Muscle layer of duodenum (tissue), 2 donors: ENCODE measurements around the gene WWC2.
"Not testable (repeated sequence)": the region's sequence is repeated elsewhere in the genome, so short reads cannot be mapped to it uniquely, and the experiment has no call there.

ENCODE experiments used
- H3K27ac ChIP-seq: one replicate; pipeline ENCODE4 v1.7.0; 2013; ENCODE audit warnings: mild to moderate bottlenecking, low read length
- H3K27me3 ChIP-seq: one replicate; pipeline ENCODE4 v1.7.0; 2013; ENCODE audit warnings: low read depth, mild to moderate bottlenecking, control low read depth, low read length
- H3K36me3 ChIP-seq, 2 donors: one replicate each; pipeline ENCODE4 v1.7.0; 2013; ENCODE audit warnings: low read length in 2 of 2, control low read depth in 1 of 2, mild to moderate bottlenecking in 1 of 2; ENCODE audit not compliant: insufficient read depth in 2 of 2, control insufficient read depth in 1 of 2
- H3K4me1 ChIP-seq, 2 donors: one replicate each; pipeline ENCODE4 v1.7.0; 2013; ENCODE audit warnings: low read length in 2 of 2, mild to moderate bottlenecking in 2 of 2, control low read depth in 1 of 2, moderate library complexity in 1 of 2; ENCODE audit not compliant: insufficient read depth in 2 of 2, control insufficient read depth in 1 of 2
- H3K4me3 ChIP-seq, 2 donors: one replicate each; pipeline ENCODE4 v1.7.0; 2013; ENCODE audit warnings: low read length in 2 of 2, low read depth in 1 of 2, mild to moderate bottlenecking in 1 of 2
- H3K9me3 ChIP-seq, 2 donors: one replicate each; pipeline ENCODE4 v1.7.0; 2013; ENCODE audit warnings: low read length in 2 of 2, control low read depth in 1 of 2, mild to moderate bottlenecking in 1 of 2; ENCODE audit not compliant: control insufficient read depth in 1 of 2
- donor health status: healthy.

Gene WWC2

GRCh38 chr4:183323295-183323694 is 224.2 kb downstream of the WWC2 start:
- H3K27ac ChIP-seq = no peak overlapping the region
- no peaks in the 10 kb centered on the region for H3K4me1 ChIP-seq
- H3K9me3 ChIP-seq = no peaks in the 10 kb centered on the region
- H3K27me3 ChIP-seq = no peaks in the 10 kb centered on the region
- no peak overlapping the region for H3K4me3 ChIP-seq
- peaks cover 0 to 11% of the 10 kb centered on the region in 2 donors for H3K36me3 ChIP-seq

- not testable (repeated sequence) for H3K27me3 ChIP-seq, H3K27ac ChIP-seq, H3K4me1 ChIP-seq, H3K4me3 ChIP-seq, H3K9me3 ChIP-seq, H3K36me3 ChIP-seq
These were observed 225.0 kb downstream of the WWC2 start for GRCh38 chr4:183324056-183324455.

- H3K4me3 ChIP-seq = no peak overlapping the region
- H3K4me1 ChIP-seq = no peaks in the 10 kb centered on the region
- H3K9me3 ChIP-seq = no peaks in the 10 kb centered on the region
- H3K27me3 ChIP-seq = no peaks in the 10 kb centered on the region
- no peak overlapping the region for H3K27ac ChIP-seq
- peaks cover 0 to 5% of the 10 kb centered on the region in 2 donors for H3K36me3 ChIP-seq
These were observed 225.6 kb downstream of the WWC2 start for GRCh38 chr4:183324619-183325018.

GRCh38 chr4:183326387-183326786 is 227.3 kb downstream of the WWC2 start:
- not testable (repeated sequence) for H3K4me3 ChIP-seq, H3K36me3 ChIP-seq, H3K4me1 ChIP-seq, H3K27ac ChIP-seq, H3K9me3 ChIP-seq, H3K27me3 ChIP-seq

- Histone ChIP-seq H3K4me3 (no peak overlapping the region), H3K9me3 (no peaks in the 10 kb centered on the region), H3K27ac (no peak overlapping the region), H3K36me3 (peaks cover 0 to 5% of the 10 kb centered on the region in 2 donors), H3K4me1 (no peaks in the 10 kb centered on the region), H3K27me3 (no peaks in the 10 kb centered on the region)
These were observed 227.8 kb downstream of the WWC2 start for GRCh38 chr4:183326853-183327252.

- Histone ChIP-seq H3K4me3 (no peak overlapping the region), H3K4me1 (no peaks in the 10 kb centered on the region), H3K9me3 (no peaks in the 10 kb centered on the region), H3K27me3 (no peaks in the 10 kb centered on the region), H3K27ac (no peak overlapping the region), H3K36me3 (peaks cover 0 to 5% of the 10 kb centered on the region in 2 donors)
These were observed 228.8 kb downstream of the WWC2 start for GRCh38 chr4:183327827-183328226.

GRCh38 chr4:183328832-183329231 is 229.8 kb downstream of the WWC2 start:
- Histone ChIP-seq H3K27me3 (peaks cover 2% of the 10 kb centered on the region), H3K4me3 (no peak overlapping the region), H3K36me3 (peaks cover 0 to 5% of the 10 kb centered on the region in 2 donors), H3K27ac (no peak overlapping the region), H3K4me1 (no peaks in the 10 kb centered on the region), H3K9me3 (no peaks in the 10 kb centered on the region)

GRCh38 chr4:183329244-183329643 is 230.2 kb downstream of the WWC2 start:
- H3K27me3 ChIP-seq = peaks cover 4% of the 10 kb centered on the region
- H3K27ac ChIP-seq = no peak overlapping the region
- H3K4me1 ChIP-seq = no peaks in the 10 kb centered on the region
- no peaks in the 10 kb centered on the region for H3K9me3 ChIP-seq
- no peak overlapping the region for H3K4me3 ChIP-seq
- H3K36me3 ChIP-seq = peaks cover 0 to 5% of the 10 kb centered on the region in 2 donors

GRCh38 chr4:183329954-183330742 is 231.1 kb downstream of the WWC2 start:
- Histone ChIP-seq H3K4me1 (no peaks in the 10 kb centered on the region), H3K4me3 (no peak overlapping the region), H3K9me3 (no peaks in the 10 kb centered on the region), H3K36me3 (peaks cover 0 to 5% of the 10 kb centered on the region in 2 donors), H3K27me3 (peaks cover 4% of the 10 kb centered on the region), H3K27ac (no peak overlapping the region)

- H3K27ac ChIP-seq = no peak overlapping the region
- H3K4me1 ChIP-seq = no peaks in the 10 kb centered on the region
- no peak overlapping the region for H3K4me3 ChIP-seq
- peaks cover 0 to 5% of the 10 kb centered on the region in 2 donors for H3K36me3 ChIP-seq
- H3K9me3 ChIP-seq = no peaks in the 10 kb centered on the region
- H3K27me3 ChIP-seq = peaks cover 4% of the 10 kb centered on the region
These were observed 231.8 kb downstream of the WWC2 start for GRCh38 chr4:183330841-183331240.

GRCh38 chr4:183332447-183332846 is 233.4 kb downstream of the WWC2 start:
- Histone ChIP-seq H3K27me3 (peaks cover 4% of the 10 kb centered on the region), H3K9me3 (no peaks in the 10 kb centered on the region), H3K4me3 (no peak overlapping the region), H3K36me3 (no peaks in the 10 kb centered on the region), H3K27ac (no peak overlapping the region), H3K4me1 (no peaks in the 10 kb centered on the region)

- H3K36me3 ChIP-seq = no peaks in the 10 kb centered on the region
- no peaks in the 10 kb centered on the region for H3K9me3 ChIP-seq
- no peaks in the 10 kb centered on the region for H3K4me1 ChIP-seq
These were observed 234.1 kb downstream of the WWC2 start for GRCh38 chr4:183333202-183333601.

More at GRCh38 chr4:183333202-183333601, 234.1 kb downstream of the WWC2 start:
- Histone ChIP-seq H3K27ac (no peak overlapping the region), H3K4me3 (no peak overlapping the region), H3K27me3 (peaks cover 4% of the 10 kb centered on the region)
